Liver (tissue), 9 donors: ENCODE results near the gene KCTD3. TPM values are rescaled to one million over a fixed set of nuclear protein-coding genes. Genes with fewer than 3 reads are reported as not detected.

Source experiments
- DNase-seq: peaks from one replicate; pipeline ENCODE4 v3.0.0-alpha.2; 2017; ENCODE audit warnings: low spot score
- H3K27ac ChIP-seq, 2 donors: one replicate each; pipeline ENCODE4 v1.7.0; 2013; ENCODE audit warnings: inconsistent platforms in 2 of 2, low read length in 2 of 2, control low read depth in 1 of 2, low read depth in 1 of 2, mild to moderate bottlenecking in 1 of 2
- H3K27me3 ChIP-seq, 4 donors: one replicate each; pipeline versions ENCODE4 v1.6.1 to v1.7.0; 2013; ENCODE audit warnings: low read length in 3 of 4, inconsistent platforms in 1 of 4, mild to moderate bottlenecking in 1 of 4, moderate library complexity in 1 of 4; ENCODE audit not compliant: control insufficient read depth in 4 of 4, insufficient read depth in 4 of 4
- H3K36me3 ChIP-seq, 4 donors: one replicate each; pipeline versions ENCODE4 v1.6.1 to v1.7.0; 2013; ENCODE audit warnings: low read length in 3 of 4, mild to moderate bottlenecking in 3 of 4, low read depth in 1 of 4, moderate library complexity in 1 of 4; ENCODE audit not compliant: control insufficient read depth in 4 of 4, insufficient read depth in 3 of 4
- H3K4me1 ChIP-seq, 4 donors: one replicate each; pipeline versions ENCODE4 v1.6.1 to v1.7.0; 2013; ENCODE audit warnings: low read length in 3 of 4, mild to moderate bottlenecking in 3 of 4, moderate library complexity in 1 of 4; ENCODE audit not compliant: control insufficient read depth in 4 of 4, insufficient read depth in 4 of 4
- H3K4me3 ChIP-seq, 3 donors: one replicate each; pipeline versions ENCODE4 v1.6.1 to v1.7.0; 2013; ENCODE audit warnings: low read length in 3 of 3, control low read depth in 1 of 3, low read depth in 1 of 3, mild to moderate bottlenecking in 1 of 3
- H3K9ac ChIP-seq, 2 donors: one replicate each; pipeline ENCODE4 v1.7.0; 2013; ENCODE audit warnings: low read length in 2 of 2, mild to moderate bottlenecking in 2 of 2, moderate library complexity in 2 of 2, control low read depth in 1 of 2, low read depth in 1 of 2
- H3K9me3 ChIP-seq, 4 donors: one replicate each; pipeline versions ENCODE4 v1.6.1 to v1.7.0; 2013; ENCODE audit warnings: low read length in 3 of 4; ENCODE audit not compliant: control insufficient read depth in 4 of 4
- ATF3 ChIP-seq: IDR thresholded peaks from 2 replicates; pipeline ENCODE4 v1.6.1; 2016; ENCODE audit warnings: antibody characterized with exemption
- CTCF ChIP-seq: fragments of 150-350 bp; IDR thresholded peaks from 2 replicates; pipeline ENCODE4 v1.5.1; 2017; ENCODE audit warnings: improper control_type of control experiment, low read depth, low read length; ENCODE audit not compliant: missing input control
- EGR1 ChIP-seq, 2 donors: IDR thresholded peaks; 2 replicates each; pipeline ENCODE4 v1.6.1; 2016 to 2018; ENCODE audit warnings: antibody characterized with exemption in 2 of 2, low read depth in 2 of 2
- FOXA1 ChIP-seq: IDR thresholded peaks from 2 replicates; pipeline ENCODE4 v1.6.1; 2016; ENCODE audit warnings: antibody characterized with exemption
- FOXA2 ChIP-seq: IDR thresholded peaks from 2 replicates; pipeline ENCODE4 v1.6.1; 2016; ENCODE audit warnings: antibody characterized with exemption
- GABPA ChIP-seq, 2 donors: IDR thresholded peaks in 1 of 2; conservative IDR thresholded peaks in 1 of 2; 2 replicates each; pipeline ENCODE4 v1.6.1; 2016; ENCODE audit warnings: antibody characterized with exemption in 2 of 2, mild to moderate bottlenecking in 1 of 2, moderate library complexity in 1 of 2
- HNF4A ChIP-seq, 2 donors: conservative IDR thresholded peaks; 2 replicates each; pipeline ENCODE4 v1.6.1; 2016; ENCODE audit warnings: antibody characterized with exemption in 2 of 2, mild to moderate bottlenecking in 2 of 2
- HNF4G ChIP-seq: IDR thresholded peaks from 2 replicates; pipeline ENCODE4 v1.6.1; 2016; ENCODE audit warnings: antibody characterized with exemption
- JUND ChIP-seq, 2 donors: IDR thresholded peaks; 2 replicates each; pipeline ENCODE4 v1.6.1; 2016; ENCODE audit warnings: antibody characterized with exemption in 2 of 2
- MAX ChIP-seq: IDR thresholded peaks from 2 replicates; pipeline ENCODE4 v1.6.1; 2016; ENCODE audit warnings: antibody characterized with exemption
- NR2F2 ChIP-seq: IDR thresholded peaks from 2 replicates; pipeline ENCODE4 v1.6.1; 2016; ENCODE audit warnings: antibody characterized with exemption
- RAD21 ChIP-seq, 2 donors: IDR thresholded peaks; 2 replicates each; pipeline ENCODE4 v1.6.1; 2016; ENCODE audit warnings: antibody characterized with exemption in 2 of 2, mild to moderate bottlenecking in 2 of 2
- REST ChIP-seq: IDR thresholded peaks from 2 replicates; pipeline ENCODE4 v1.6.1; 2016; ENCODE audit warnings: antibody characterized with exemption, mild to moderate bottlenecking
- RXRA ChIP-seq, 2 donors: IDR thresholded peaks; 2 replicates each; pipeline ENCODE4 v1.6.1; 2017 to 2018; ENCODE audit warnings: antibody characterized with exemption in 2 of 2, mild to moderate bottlenecking in 1 of 2
- SP1 ChIP-seq: IDR thresholded peaks from 2 replicates; pipeline ENCODE4 v1.6.1; 2018; ENCODE audit warnings: antibody characterized with exemption, mild to moderate bottlenecking
- TAF1 ChIP-seq: conservative IDR thresholded peaks from 2 replicates; pipeline ENCODE4 v1.6.1; 2016; ENCODE audit warnings: antibody characterized with exemption, mild to moderate bottlenecking
- YY1 ChIP-seq: IDR thresholded peaks from 2 replicates; pipeline ENCODE4 v1.6.1; 2016; ENCODE audit warnings: antibody characterized with exemption, mild to moderate bottlenecking
- ZBTB33 ChIP-seq: IDR thresholded peaks from 2 replicates; pipeline ENCODE4 v1.6.1; 2016; ENCODE audit warnings: antibody characterized with exemption
- WGBS: extraction: QIAGEN DNeasy Blood & Tissue Kit; methylation state at CpG from one replicate; pipeline ENCODE4 v1.1.7; 2013; 5-methylcytosine and 5-hydroxymethylcytosine counted together
- polyA plus RNA-seq, 2 donors: library from polyadenylated mRNA; stranded (reverse) in 1 of 2; unstranded in 1 of 2; fragments of 200-250 nt in 1 of 2; fragments of >200 nt in 1 of 2; fragmentation: Nextera tagmentation in 1 of 2; extraction: Ambion mirVana in 1 of 2; gene quantifications; one replicate each; pipeline versions ENCODE4 v1.2.1 to v1.2.3, GENCODE V29; 2013 to 2015
- total RNA-seq, 2 donors: library from RNA; depleted of rRNA; stranded (reverse); fragments of >200 nt; gene quantifications; one replicate each; pipeline ENCODE4 v1.2.3, GENCODE V29; 2014
- donor health status: healthy.
- donor health status: healthy.
- donor health status: healthy.
- donor health status: healthy.
- donor health status: healthy.

The KCTD3 gene
- total and polyA plus RNA-seq, 4 donors, result 20.8 to 58.7 (median 26.1) TPM

GRCh38 chr1:215581896-215582295 lies 14.8 kb downstream of the KCTD3 start:
- H3K36me3 ChIP-seq, result peaks cover 1 to 38% (median 17%) of the 10 kb centered on the region in 4 donors
- peaks cover 0 to 3% (median under 1%) of the 10 kb centered on the region in 4 donors for H3K4me1 ChIP-seq
- H3K4me3 ChIP-seq, result no peak overlapping the region
- WGBS, result 95% methylated on average over 2 of the region's 2 CpGs
- H3K27me3 ChIP-seq, result no peaks in the 10 kb centered on the region
- no peak overlapping the region for H3K27ac ChIP-seq
- TF ChIP-seq REST (no peak), GABPA (IDR thresholded peaks at IDR 0.05 in 1 of 2, conservative IDR thresholded peaks at IDR 0.05 in 1 of 2) (no peak), RAD21 (IDR thresholded peaks at IDR 0.05) (peak in 1 of 2 donors; percentile 5), ZBTB33 (no peak)
- DNase-seq, result no peak
- no peak overlapping the region for H3K9ac ChIP-seq
- H3K9me3 ChIP-seq, result no peaks in the 10 kb centered on the region

- DNase-seq, result no peak
- peaks cover 0 to 3% (median under 1%) of the 10 kb centered on the region in 4 donors for H3K4me1 ChIP-seq
- WGBS, result 41% methylated on average over 5 of the region's 5 CpGs
- TF ChIP-seq HNF4G (no peak), CTCF (no peak), EGR1 (IDR thresholded peaks at IDR 0.05; ENCODE audit: low read depth in 2 of 2) (no peak), RXRA (IDR thresholded peaks at IDR 0.05) (peak; percentile 48 to 49), ZBTB33 (no peak), REST (no peak), ATF3 (no peak), GABPA (IDR thresholded peaks at IDR 0.05 in 1 of 2, conservative IDR thresholded peaks at IDR 0.05 in 1 of 2) (no peak), RAD21 (IDR thresholded peaks at IDR 0.05) (no peak), HNF4A (conservative IDR thresholded peaks at IDR 0.05) (peak; percentile 8 to 35), JUND (IDR thresholded peaks at IDR 0.05) (peak in 1 of 2 donors; percentile 15), SP1 (peak; percentile 43), NR2F2 (peak; percentile 83), YY1 (peak; percentile 58), FOXA1 (no peak), TAF1 (no peak), FOXA2 (no peak), MAX (no peak)
- H3K27ac ChIP-seq, result peak overlapping the region; percentile 0 to 27
- H3K36me3 ChIP-seq, result peaks cover 1 to 30% (median 12%) of the 10 kb centered on the region in 4 donors
- H3K4me3 ChIP-seq, result no peak overlapping the region
- H3K27me3 ChIP-seq, result no peaks in the 10 kb centered on the region
- H3K9me3 ChIP-seq, result no peaks in the 10 kb centered on the region
- H3K9ac ChIP-seq, result no peak overlapping the region
Measured at GRCh38 chr1:215583185-215583749, 16.2 kb downstream of the KCTD3 start.
